Dermis blood vessel endothelial cell (primary cell): ENCODE data around the gene LTBP3. TPM values are rescaled to one million over a fixed set of nuclear protein-coding genes. Genes with fewer than 3 reads are reported as not detected.

Source experiments
- DNase-seq: peaks from one replicate; pipeline ENCODE4 v3.0.0; 2010
- total RNA-seq: library from RNA; depleted of rRNA; stranded (reverse); fragments of >200 nt; gene quantifications from 2 replicates; pipeline ENCODE4 v1.2.3, GENCODE V29; 2014

LTBP3 gene
- total RNA-seq, 1 donor from 2014 or later = 31.1 TPM

GRCh38 chr11:65553301-65554001 lies 4.7 kb downstream of the LTBP3 start:
- no peak for DNase-seq

GRCh38 chr11:65552388-65552951 lies 5.7 kb downstream of the LTBP3 start:
- no peak for DNase-seq

- peak; percentile 72 for DNase-seq
Measured at GRCh38 chr11:65551572-65552387, 6.4 kb downstream of the LTBP3 start.

- DNase-seq = no peak
Measured at GRCh38 chr11:65549096-65549495, 9.1 kb downstream of the LTBP3 start.

GRCh38 chr11:65548395-65548794 lies 9.8 kb downstream of the LTBP3 start:
- no peak for DNase-seq

- no peak for DNase-seq
Measured at GRCh38 chr11:65547446-65548125, 10.6 kb downstream of the LTBP3 start.

GRCh38 chr11:65546217-65546958 lies 11.8 kb downstream of the LTBP3 start:
- peak; percentile 69 for DNase-seq

GRCh38 chr11:65545853-65546216 lies 12.3 kb downstream of the LTBP3 start:
- no peak for DNase-seq

- no peak for DNase-seq
Measured at GRCh38 chr11:65542738-65543390, 15.3 kb downstream of the LTBP3 start.

- DNase-seq = no peak
Measured at GRCh38 chr11:65541093-65541982, 16.8 kb downstream of the LTBP3 start.

- peak; percentile 90 for DNase-seq
Measured at GRCh38 chr11:65540290-65541092, 17.7 kb downstream of the LTBP3 start.

GRCh38 chr11:65539744-65540289 lies 18.3 kb downstream of the LTBP3 start:
- DNase-seq = no peak

- DNase-seq = no peak
Measured at GRCh38 chr11:65538915-65539743, 19.0 kb downstream of the LTBP3 start.

- DNase-seq = no peak
Measured at GRCh38 chr11:65538232-65538914, 19.8 kb downstream of the LTBP3 start.

- DNase-seq = no peak
Measured at GRCh38 chr11:65537620-65538231, 20.4 kb downstream of the LTBP3 start.

- DNase-seq = no peak
Measured at GRCh38 chr11:65537296-65537597, 20.9 kb downstream of the LTBP3 start.

- no peak for DNase-seq
Measured at GRCh38 chr11:65536412-65537295, 21.5 kb downstream of the LTBP3 start.
